Sigmoid colon (tissue), 7 donors: ENCODE measurements around the gene EXT2. TPM values are rescaled to one million over a fixed set of nuclear protein-coding genes. Genes with fewer than 3 reads are reported as not detected.

Source experiments
- DNase-seq: peaks from one replicate; pipeline ENCODE4 v3.0.0-alpha.2; 2019
- H3K27ac ChIP-seq, 4 donors: fragments of 200-600 bp; sonication (generic); one replicate each; pipeline ENCODE4 v1.5.1; 2016 to 2019; ENCODE audit warnings: mild to moderate bottlenecking in 1 of 4
- H3K27me3 ChIP-seq, 3 donors: fragments of 200-600 bp; sonication (generic); one replicate each; pipeline ENCODE4 v1.5.1; 2019; ENCODE audit warnings: mild to moderate bottlenecking in 1 of 3
- H3K36me3 ChIP-seq, 4 donors: fragments of 200-600 bp; sonication (generic); one replicate each; pipeline ENCODE4 v1.5.1; 2016 to 2019
- H3K4me1 ChIP-seq, 4 donors: fragments of 200-600 bp; sonication (generic); one replicate each; pipeline ENCODE4 v1.5.1; 2017 to 2019
- H3K4me3 ChIP-seq, 4 donors: fragments of 200-600 bp; sonication (generic); one replicate each; pipeline ENCODE4 v1.5.1; 2017 to 2019; ENCODE audit warnings: mild to moderate bottlenecking in 2 of 4, moderate library complexity in 1 of 4
- H3K9me3 ChIP-seq, 4 donors: fragments of 200-600 bp in 3 of 4; sonication (generic) in 3 of 4; one replicate each; pipeline versions ENCODE4 v1.5.1 to v1.6.1; 2013 to 2019
- EP300 ChIP-seq, 4 donors: sonication (generic); formaldehyde crosslinking; IDR thresholded peaks; one replicate each; pipeline ENCODE4 v1.6.1; 2017; ENCODE audit warnings: antibody characterized with exemption in 4 of 4
- POLR2A ChIP-seq, 2 donors: fragments of 450-650 bp; IDR thresholded peaks; one replicate each; pipeline ENCODE4 v1.6.1; 2016; ENCODE audit warnings: antibody characterized with exemption in 2 of 2, mild to moderate bottlenecking in 2 of 2, moderate library complexity in 2 of 2
- POLR2AphosphoS5 ChIP-seq, 4 donors: sonication (generic); formaldehyde crosslinking; IDR thresholded peaks; one replicate each; pipeline ENCODE4 v1.6.1; 2017; ENCODE audit warnings: antibody characterized with exemption in 4 of 4
- WGBS, 2 donors: extraction: QIAGEN DNeasy Blood & Tissue Kit; methylation state at CpG; one replicate each; pipeline ENCODE4 v1.1.7; 2013; 5-methylcytosine and 5-hydroxymethylcytosine counted together
- intact Hi-C: fragments of 100-400 bp; cut with DNase I; formaldehyde crosslinking; loops from one replicate; pipeline ENCODE4 v1.15.1; 2023
- polyA plus RNA-seq, 3 donors: library from polyadenylated mRNA; stranded (reverse); fragments of 200-250 nt; gene quantifications; one replicate each; pipeline ENCODE4 v1.2.3, GENCODE V29; 2013
- total RNA-seq, 4 donors: library from RNA; depleted of rRNA; stranded (reverse); fragments of >200 nt; gene quantifications; one replicate each; pipeline ENCODE4 v1.1.0, GENCODE V29; 2016
- TF ChIP-seq, protein P1 (sequence below), 4 experiments: fragments of 450-650 bp in 3 of 4; fragments of 200-600 bp in 1 of 4; IDR thresholded peaks; one replicate each; pipeline ENCODE4 v1.5.1; 2016 to 2019; ENCODE audit warnings: antibody characterized with exemption in 4 of 4, mild to moderate bottlenecking in 3 of 4, moderate library complexity in 2 of 4
- donor health status: healthy with polysubstance abuse.
- donor health status: Bipolar disorder and iron deficiency.
- donor health status: healthy.

EXT2 gene
- total and polyA plus RNA-seq, 7 donors, result 6.6 to 68.1 (median 46.3) TPM

DNA sequence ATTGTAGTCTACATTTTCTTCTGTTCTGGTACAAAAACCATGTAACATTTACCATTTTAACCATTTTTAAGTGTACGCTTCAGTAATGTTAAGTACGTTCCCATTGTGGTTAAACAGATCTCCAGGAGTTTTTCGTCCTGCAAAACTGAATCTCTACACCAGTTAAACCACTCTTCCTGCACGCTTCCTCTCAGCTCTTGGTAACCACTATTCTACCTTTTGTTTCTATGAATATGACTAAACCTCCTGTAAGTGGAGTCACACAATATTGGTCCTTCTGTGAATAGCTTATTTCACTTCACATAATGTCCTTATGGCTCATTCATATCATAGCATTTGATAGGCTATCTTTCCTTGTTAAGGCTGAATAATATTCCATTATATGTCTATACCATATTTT is 7.1 kb upstream of the EXT2 start:
- no peak for DNase-seq

DNA sequence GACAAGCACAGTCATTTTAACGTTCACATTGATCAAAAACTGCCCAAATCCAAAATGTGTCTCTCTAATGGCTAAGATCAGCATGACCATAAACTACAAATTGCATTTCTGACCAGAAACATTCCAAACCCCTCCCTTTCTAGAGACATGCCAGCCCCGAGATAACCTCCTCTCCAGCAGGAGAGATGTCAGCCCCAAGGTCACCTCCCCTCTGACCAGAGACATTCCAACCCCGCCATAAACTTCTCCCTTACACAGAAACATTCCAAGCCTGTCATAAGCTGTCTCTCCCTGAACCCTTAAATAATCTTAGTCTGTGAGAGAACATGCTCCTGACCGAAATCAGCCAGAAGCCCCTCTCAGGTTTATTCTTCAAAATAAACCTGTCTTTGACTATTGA is 6.6 kb upstream of the EXT2 start:
- intact Hi-C loops, result no loop called here
- WGBS, 2 donors, result 89 to 93% methylated on average over 4 of the region's 4 CpGs
- H3K27ac ChIP-seq, result no peak overlapping the region
- H3K27me3 ChIP-seq, result no peaks in the 10 kb centered on the region
- H3K9me3 ChIP-seq, result no peaks in the 10 kb centered on the region
- no peak overlapping the region for H3K4me3 ChIP-seq
- no peaks in the 10 kb centered on the region for H3K36me3 ChIP-seq
- peaks cover 0 to 6% (median 3%) of the 10 kb centered on the region in 4 donors for H3K4me1 ChIP-seq
- TF ChIP-seq, protein P1, sequence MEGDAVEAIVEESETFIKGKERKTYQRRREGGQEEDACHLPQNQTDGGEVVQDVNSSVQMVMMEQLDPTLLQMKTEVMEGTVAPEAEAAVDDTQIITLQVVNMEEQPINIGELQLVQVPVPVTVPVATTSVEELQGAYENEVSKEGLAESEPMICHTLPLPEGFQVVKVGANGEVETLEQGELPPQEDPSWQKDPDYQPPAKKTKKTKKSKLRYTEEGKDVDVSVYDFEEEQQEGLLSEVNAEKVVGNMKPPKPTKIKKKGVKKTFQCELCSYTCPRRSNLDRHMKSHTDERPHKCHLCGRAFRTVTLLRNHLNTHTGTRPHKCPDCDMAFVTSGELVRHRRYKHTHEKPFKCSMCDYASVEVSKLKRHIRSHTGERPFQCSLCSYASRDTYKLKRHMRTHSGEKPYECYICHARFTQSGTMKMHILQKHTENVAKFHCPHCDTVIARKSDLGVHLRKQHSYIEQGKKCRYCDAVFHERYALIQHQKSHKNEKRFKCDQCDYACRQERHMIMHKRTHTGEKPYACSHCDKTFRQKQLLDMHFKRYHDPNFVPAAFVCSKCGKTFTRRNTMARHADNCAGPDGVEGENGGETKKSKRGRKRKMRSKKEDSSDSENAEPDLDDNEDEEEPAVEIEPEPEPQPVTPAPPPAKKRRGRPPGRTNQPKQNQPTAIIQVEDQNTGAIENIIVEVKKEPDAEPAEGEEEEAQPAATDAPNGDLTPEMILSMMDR (IDR thresholded peaks at IDR 0.05), result no peak
- TF ChIP-seq POLR2AphosphoS5 (IDR thresholded peaks at IDR 0.05) (no peak), POLR2A (IDR thresholded peaks at IDR 0.05) (no peak), EP300 (IDR thresholded peaks at IDR 0.05) (no peak)
- no peak for DNase-seq

More for the DNA sequence above, 7.1 kb upstream of the EXT2 start:
- H3K36me3 ChIP-seq, result no peaks in the 10 kb centered on the region
- H3K4me1 ChIP-seq, result peaks cover 0 to 11% (median 4%) of the 10 kb centered on the region in 4 donors
- intact Hi-C loops, result no loop called here
- H3K27me3 ChIP-seq, result no peaks in the 10 kb centered on the region
- no peak for TF ChIP-seq POLR2A (IDR thresholded peaks at IDR 0.05)
- no peak overlapping the region for H3K27ac ChIP-seq
- H3K9me3 ChIP-seq, result no peaks in the 10 kb centered on the region
- 71 to 94% methylated on average over 4 of the region's 4 CpGs for WGBS, 2 donors
- no peak overlapping the region for H3K4me3 ChIP-seq

DNA sequence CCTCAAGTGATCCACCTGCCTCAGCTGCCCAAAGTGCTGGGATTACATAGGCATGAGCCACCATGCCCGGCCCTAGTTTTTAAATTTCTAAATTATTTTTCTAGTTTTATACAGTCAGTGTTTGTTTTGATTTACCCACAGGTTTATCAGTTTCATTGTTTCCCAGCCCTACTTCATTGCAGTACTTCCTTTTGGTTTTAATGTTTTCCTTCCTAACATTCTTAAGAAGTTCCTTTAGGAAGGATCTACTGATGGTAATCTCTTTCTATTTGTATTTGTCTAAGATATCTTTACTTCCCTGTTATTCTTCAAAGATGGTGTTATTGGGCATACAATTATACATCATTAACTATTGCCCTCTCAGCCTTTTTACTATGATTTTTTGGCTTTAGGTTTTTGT is 4.9 kb upstream of the EXT2 start:
- Histone ChIP-seq H3K27ac (no peak overlapping the region), H3K27me3 (no peaks in the 10 kb centered on the region), H3K4me3 (no peak overlapping the region), H3K4me1 (peaks cover 0 to 10% (median 4%) of the 10 kb centered on the region in 4 donors), H3K36me3 (no peaks in the 10 kb centered on the region), H3K9me3 (no peaks in the 10 kb centered on the region)
- TF ChIP-seq EP300 (IDR thresholded peaks at IDR 0.05), result no peak
- DNase-seq, result no peak
- intact Hi-C loops, result loop anchor here (10.0 kb wide), 3 partner anchors 194 to 824 kb away; no protein-coding TSS in a partner anchor
- WGBS, 2 donors, result 92 to 97% methylated on average over 1 of the region's 1 CpG

DNA sequence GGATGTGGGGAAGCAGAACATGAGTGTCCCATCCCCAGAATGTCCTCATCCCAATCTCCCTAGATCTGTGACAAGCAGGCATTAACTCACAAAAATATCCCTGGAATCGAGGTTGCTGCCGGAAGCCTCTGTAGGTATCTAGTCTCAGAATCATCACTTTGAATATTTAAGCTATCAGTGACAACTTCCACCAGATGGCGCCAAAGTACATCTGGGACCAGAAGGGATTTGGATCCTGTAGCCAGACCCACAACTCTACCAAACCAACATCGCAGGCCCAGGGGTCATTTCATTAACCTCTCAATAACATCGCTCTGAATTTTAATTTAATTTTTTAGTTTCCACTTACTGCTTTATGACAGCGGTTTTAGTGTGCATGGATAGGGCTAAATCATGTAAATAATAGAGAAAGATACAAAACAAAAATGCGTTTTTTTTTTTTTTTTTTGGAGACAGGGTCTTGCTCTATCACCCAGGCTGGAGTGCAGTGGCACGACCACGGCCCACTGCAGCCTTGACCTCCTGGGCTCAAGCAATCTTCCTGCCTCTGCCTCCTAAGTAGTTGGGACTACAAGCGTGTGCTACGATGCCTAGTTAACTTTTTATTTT is 1.1 kb upstream of the EXT2 start:
- Histone ChIP-seq H3K27ac (no peak overlapping the region), H3K9me3 (no peaks in the 10 kb centered on the region), H3K4me1 (peaks cover 0 to 21% (median 14%) of the 10 kb centered on the region in 4 donors), H3K4me3 (no peak overlapping the region), H3K36me3 (peaks cover 0 to under 1% (median 0%) of the 10 kb centered on the region in 4 donors), H3K27me3 (no peaks in the 10 kb centered on the region)
- DNase-seq, result peak; percentile 91
- intact Hi-C loops, result loop anchor here (1.0 to 10.0 kb wide), 4 partner anchors 190 to 820 kb away; no protein-coding TSS in a partner anchor
- TF ChIP-seq POLR2AphosphoS5 (IDR thresholded peaks at IDR 0.05) (no peak), EP300 (IDR thresholded peaks at IDR 0.05) (no peak), POLR2A (IDR thresholded peaks at IDR 0.05) (no peak)
- TF ChIP-seq, protein P1 (IDR thresholded peaks at IDR 0.05), result peak; percentile 39 to 73 (median 40)
- WGBS, 2 donors, result 26 to 31% methylated on average over 11 of the region's 11 CpGs

DNA sequence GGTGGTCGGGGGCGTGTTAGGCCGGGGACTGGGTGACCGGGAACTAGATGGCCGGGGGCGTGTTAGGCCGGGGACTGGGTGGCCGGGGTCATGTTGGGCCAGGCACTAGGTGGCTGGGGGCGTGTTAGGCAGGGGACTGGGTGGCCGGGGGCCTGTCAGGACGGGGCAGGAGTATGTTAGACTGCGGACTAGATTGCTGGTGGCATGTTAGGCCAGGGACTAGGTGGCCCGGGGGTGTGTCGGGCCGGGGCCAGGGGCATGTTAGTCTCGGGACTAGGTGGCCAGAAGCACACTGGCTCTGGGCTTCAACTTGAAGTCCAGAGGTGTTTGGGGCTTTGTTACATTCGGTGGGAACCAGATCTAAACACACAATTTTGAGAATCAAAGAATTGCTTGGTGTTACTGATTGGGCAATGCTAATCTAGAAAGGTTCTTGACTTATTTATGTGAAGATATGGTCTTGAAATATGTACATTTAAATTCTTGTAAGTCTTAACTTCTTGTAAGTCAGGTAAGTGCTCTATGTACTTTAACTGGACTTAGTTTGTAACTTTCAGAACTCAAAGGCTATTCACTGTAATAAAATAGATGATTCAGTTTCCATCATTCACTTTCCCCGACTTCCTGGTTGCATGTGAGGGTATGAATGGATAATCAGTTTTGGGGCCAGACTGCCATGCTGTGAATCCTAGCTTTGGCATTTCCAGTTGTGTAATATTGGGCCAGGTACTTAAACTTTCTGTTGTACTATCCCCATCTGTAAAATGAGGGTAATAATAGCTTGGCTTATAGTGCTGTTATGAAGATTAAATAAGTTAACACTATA is 1.1 kb downstream of the EXT2 start:
- H3K9me3 ChIP-seq, result no peaks in the 10 kb centered on the region
- H3K27ac ChIP-seq, result peak overlapping the region in 2 of 4 donors; percentile 76 to 81
- TF ChIP-seq, protein P1 (IDR thresholded peaks at IDR 0.05), result no peak
- no peak for TF ChIP-seq POLR2A (IDR thresholded peaks at IDR 0.05)
- TF ChIP-seq EP300 (IDR thresholded peaks at IDR 0.05), result no peak
- TF ChIP-seq POLR2AphosphoS5 (IDR thresholded peaks at IDR 0.05), result no peak
- intact Hi-C loops, result loop anchor here (10.0 kb wide), 3 partner anchors 188 to 818 kb away; no protein-coding TSS in a partner anchor
- peaks cover 0 to 6% (median 0%) of the 10 kb centered on the region in 4 donors for H3K36me3 ChIP-seq
- 5 to 14% methylated on average over 18 of the region's 18 CpGs for WGBS, 2 donors
- H3K27me3 ChIP-seq, result no peaks in the 10 kb centered on the region
- H3K4me1 ChIP-seq, result peaks cover 0 to 21% (median 14%) of the 10 kb centered on the region in 4 donors
- peak overlapping the region; percentile 61 to 93 (median 70) for H3K4me3 ChIP-seq
- no peak for DNase-seq
